GM19099 (cell line): Measurements from ENCODE around the gene CDH24.

ENCODE experiments used
- POLR2A ChIP-seq: IDR thresholded peaks from 3 replicates; pipeline ENCODE4 v1.6.1; 2011; ENCODE audit warnings: low read depth; ENCODE audit not compliant: insufficient read length; ENCODE audit errors: extremely low read depth

Gene CDH24

GRCh38 chr14:23057757-23058653 is 685 bp upstream of the CDH24 start:
- TF ChIP-seq POLR2A, result no peak

GRCh38 chr14:23056145-23056955 is 970 bp downstream of the CDH24 start:
- no peak for TF ChIP-seq POLR2A

DNA sequence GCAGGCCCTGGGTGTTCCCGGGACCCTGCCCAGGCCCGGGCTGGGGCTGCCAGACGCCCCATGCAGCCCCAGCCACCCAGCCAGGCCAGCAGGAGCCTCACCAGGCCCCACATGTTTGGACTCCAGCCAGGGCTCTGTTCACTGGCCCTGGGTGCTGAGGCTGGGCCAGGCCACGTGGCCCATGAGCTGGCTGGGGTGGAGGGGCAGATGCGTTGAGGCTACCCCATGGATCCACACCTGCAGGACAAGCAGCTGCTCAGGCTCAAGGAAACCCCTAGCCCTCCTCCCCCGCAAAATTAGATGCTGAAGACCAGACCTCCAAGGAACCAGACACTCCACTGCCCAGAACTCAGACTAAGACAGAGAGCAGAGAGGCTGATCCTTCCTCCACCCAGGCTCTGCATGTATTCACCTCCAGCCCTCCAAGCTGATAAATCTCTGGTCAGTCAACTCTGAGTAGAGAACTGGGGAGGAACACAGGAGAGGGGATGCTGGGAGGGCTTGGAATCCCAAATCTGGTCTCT is 1.6 kb downstream of the CDH24 start:
- no peak for TF ChIP-seq POLR2A

DNA sequence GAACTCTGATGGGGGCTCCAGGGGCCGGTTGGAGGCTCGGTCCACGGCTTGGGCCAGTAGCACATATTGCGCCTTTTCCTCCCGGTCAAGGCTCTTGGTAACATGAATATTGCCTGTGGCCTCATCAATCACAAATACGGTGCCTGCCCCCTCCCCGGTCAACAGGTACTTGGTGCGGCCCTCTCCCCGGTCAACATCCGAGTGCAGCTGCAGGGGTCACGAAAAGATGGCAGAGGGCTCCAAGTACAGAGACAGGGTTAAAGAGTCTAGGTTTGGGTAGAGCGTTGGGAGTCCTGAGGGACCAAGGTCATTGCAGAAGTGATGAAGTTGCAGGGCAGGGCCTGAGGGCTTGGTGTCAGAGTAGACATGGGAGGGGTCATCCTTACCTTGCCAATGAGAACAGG is 2.2 kb downstream of the CDH24 start:
- TF ChIP-seq POLR2A, result no peak

- TF ChIP-seq POLR2A, result no peak
These were observed 3.1 kb downstream of the CDH24 start for GRCh38 chr14:23054000-23054811.

DNA sequence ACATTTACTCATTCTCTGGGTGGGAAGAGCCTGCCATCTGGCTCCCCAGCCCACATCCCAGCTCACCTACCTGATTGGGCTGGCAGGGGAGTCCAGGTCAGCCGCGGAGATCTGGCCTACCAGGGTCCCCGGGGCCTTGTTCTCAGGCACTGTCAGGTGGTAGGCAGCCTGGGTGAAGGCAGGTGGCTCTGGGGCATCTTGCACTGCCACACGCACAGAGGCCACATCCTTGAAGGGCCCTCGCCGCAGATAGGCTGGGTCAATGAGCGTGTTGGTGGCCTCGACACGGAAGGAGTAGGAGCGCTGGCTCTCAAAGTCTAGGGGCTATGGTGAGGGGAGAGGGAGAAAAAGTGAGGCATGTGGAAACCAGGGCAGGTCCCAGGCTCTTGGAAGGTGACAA is 3.9 kb downstream of the CDH24 start:
- TF ChIP-seq POLR2A, result no peak

DNA sequence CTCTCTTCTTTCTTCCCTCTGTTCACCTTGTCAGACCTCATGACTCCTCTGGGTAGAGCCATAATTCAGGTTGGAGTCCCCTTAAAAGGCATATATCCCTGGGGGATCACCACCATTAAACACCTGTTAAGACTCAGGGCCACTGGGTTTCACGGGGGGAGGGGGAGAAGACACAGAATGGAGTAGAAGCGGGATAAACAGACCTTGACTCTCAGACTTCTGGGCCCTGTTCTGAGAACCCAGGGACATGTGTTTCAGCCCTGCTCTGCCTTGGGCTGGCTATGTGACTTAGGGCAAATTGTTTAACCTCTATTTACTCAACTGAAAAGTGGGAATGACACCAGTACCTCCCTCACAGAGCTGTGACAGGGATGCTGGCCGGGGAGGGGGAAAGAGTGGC is 4.6 kb downstream of the CDH24 start:
- no peak for TF ChIP-seq POLR2A

DNA sequence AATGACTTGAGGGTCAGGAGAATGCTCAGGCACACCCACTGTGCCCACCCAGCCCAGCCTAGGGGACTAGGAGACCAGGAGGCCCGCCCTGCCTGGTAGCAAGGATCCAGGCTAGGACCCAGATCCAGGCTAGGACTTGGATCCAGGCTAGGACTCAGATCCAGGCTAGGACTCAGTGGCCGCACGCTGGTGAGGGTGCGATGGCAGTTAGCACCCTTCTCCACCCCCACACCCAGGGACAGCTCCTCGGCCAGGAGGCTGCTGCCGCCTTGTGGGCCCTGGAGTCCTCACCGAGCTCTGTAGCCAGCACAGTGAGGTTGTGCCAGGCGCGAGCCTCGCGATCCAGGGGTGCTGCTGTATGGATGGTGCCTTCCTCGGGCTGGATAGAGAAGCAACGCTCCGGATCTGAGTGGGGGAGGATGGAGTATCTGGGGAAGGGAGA is 5.1 kb downstream of the CDH24 start:
- no peak for TF ChIP-seq POLR2A

DNA sequence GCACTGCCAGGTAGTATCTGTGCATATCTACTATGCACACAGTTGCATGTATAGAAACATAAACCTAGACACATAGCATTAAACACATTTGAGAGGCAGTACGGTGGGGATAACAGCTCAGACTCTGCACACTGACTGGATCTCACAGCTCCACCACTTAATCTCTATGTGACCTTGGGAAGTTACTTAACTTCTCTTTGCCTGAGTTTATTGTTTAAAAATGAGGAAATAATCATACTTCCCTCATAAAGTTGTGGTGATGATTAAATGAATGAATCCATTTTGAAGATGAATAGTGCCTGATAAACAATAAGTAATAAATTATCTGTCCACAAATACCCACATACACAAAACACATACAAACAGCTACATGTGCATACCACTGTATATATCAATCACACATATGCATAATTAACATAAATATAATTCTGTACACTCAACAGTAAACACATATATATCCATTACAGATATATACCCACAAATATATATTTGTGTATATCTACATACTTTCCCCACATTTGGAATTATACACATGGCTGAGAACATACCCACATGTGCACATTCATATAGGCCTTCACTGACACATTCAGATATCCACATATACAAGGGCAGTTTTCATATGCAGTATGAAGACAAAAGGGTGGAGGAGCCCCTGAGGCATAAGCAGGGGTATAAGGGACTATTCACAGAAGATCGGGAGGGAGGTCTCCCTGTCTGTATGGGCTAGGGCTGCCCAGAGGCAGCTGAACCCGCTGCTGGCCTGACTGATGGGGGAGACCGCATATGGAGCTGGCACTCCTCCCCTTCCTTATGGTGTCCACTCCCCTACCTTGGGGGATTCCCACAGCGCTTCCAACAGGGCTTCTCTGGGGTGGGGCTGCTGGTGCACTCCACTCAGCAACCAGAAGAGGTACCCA is 5.9 kb downstream of the CDH24 start:
- no peak for TF ChIP-seq POLR2A

GRCh38 chr14:23049011-23049410 is 8.3 kb downstream of the CDH24 start:
- TF ChIP-seq POLR2A, result no peak

GRCh38 chr14:23047751-23048693 is 9.3 kb downstream of the CDH24 start:
- TF ChIP-seq POLR2A, result no peak

DNA sequence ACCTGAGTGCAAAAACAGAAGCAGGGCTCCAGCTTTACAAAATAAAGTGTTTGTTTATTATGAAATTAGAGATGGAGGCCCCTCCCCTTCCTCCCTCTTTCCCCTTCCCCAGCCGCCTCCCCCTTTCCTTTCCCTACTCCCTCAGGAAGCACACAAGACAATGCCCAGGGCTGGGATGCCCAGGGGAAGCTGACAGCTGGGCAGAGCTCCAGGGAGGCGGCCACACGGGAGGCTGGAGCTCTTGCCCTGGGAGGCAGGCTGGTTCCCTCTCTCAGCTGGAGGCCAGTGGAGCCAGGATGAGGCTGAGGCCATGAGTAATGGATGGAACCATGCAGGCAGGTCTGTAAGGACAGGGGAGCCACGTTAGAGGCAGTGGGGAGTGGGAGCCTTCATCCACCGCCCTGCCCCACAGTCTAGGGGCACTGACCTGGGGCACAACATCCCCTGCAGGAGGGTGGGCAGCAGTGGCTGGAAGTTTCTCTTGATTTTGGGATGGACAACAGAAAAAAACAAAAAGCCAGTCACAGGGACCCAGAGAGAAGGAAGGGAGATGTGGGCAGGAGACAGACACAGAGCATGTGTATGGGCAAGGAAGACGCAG is 10.2 kb downstream of the CDH24 start:
- TF ChIP-seq POLR2A, result no peak
